H9 (cell line): ENCODE measurements around the gene NUP58. TPM values are rescaled to one million over a fixed set of nuclear protein-coding genes. Genes with fewer than 3 reads are reported as not detected.

Experiments
- DNase-seq: peaks from one replicate; pipeline ENCODE4 v3.0.0-alpha.2; 2017
- H2AFZ ChIP-seq: one replicate; pipeline ENCODE4 v1.6.1; 2013; ENCODE audit warnings: mild to moderate bottlenecking, low read length, control low read depth, moderate library complexity
- H2AK5ac ChIP-seq: 2 replicates; pipeline ENCODE4 v1.6.1; 2013; ENCODE audit warnings: low read length, control low read depth, mixed read lengths; ENCODE audit not compliant: insufficient read length
- H2BK120ac ChIP-seq: one replicate; pipeline ENCODE4 v1.6.1; 2013; ENCODE audit warnings: low read depth, mild to moderate bottlenecking, low read length, control low read depth, inconsistent platforms; ENCODE audit not compliant: poor library complexity, severe bottlenecking
- H2BK12ac ChIP-seq: 2 replicates; pipeline ENCODE4 v1.6.1; 2013; ENCODE audit warnings: low read length, control low read depth, mixed read lengths, low read depth; ENCODE audit not compliant: insufficient read length
- H2BK15ac ChIP-seq: 2 replicates; pipeline ENCODE4 v1.6.1; 2013; ENCODE audit warnings: low read depth, low read length, control low read depth
- H2BK20ac ChIP-seq: one replicate; pipeline ENCODE4 v1.6.1; 2013; ENCODE audit warnings: low read depth, mild to moderate bottlenecking, low read length, control low read depth, inconsistent platforms; ENCODE audit not compliant: poor library complexity, severe bottlenecking
- H2BK5ac ChIP-seq: 2 replicates; pipeline ENCODE4 v1.6.1; 2013; ENCODE audit warnings: low read length, control low read depth, mixed read lengths; ENCODE audit not compliant: insufficient read length
- H3K14ac ChIP-seq: 2 replicates; pipeline ENCODE4 v1.6.1; 2013; ENCODE audit warnings: low read length, control low read depth; ENCODE audit not compliant: insufficient read depth
- H3K18ac ChIP-seq: 2 replicates; pipeline ENCODE4 v1.6.1; 2013; ENCODE audit warnings: low read depth, mild to moderate bottlenecking, mixed read lengths, low read length, control low read depth; ENCODE audit not compliant: insufficient read length
- H3K23ac ChIP-seq: 2 replicates; pipeline ENCODE4 v1.6.1; 2013; ENCODE audit warnings: low read length, control low read depth, mixed read lengths, low read depth; ENCODE audit not compliant: insufficient read length
- H3K23me2 ChIP-seq: 2 replicates; pipeline ENCODE4 v1.6.1; 2013; ENCODE audit warnings: low read depth, mild to moderate bottlenecking, mixed read lengths, low read length, control low read depth; ENCODE audit not compliant: insufficient read length, poor library complexity, severe bottlenecking
- H3K27ac ChIP-seq: 2 replicates; pipeline ENCODE4 v1.5.1; 2013; ENCODE audit warnings: low read length, control low read depth, mixed read lengths, low read depth; ENCODE audit not compliant: insufficient read length
- H3K27me3 ChIP-seq: 2 replicates; pipeline ENCODE4 v1.6.1; 2013; ENCODE audit warnings: low read length, control low read depth, inconsistent platforms; ENCODE audit not compliant: insufficient read depth
- H3K4ac ChIP-seq: 2 replicates; pipeline ENCODE4 v1.6.1; 2013; ENCODE audit warnings: low read depth, mild to moderate bottlenecking, control low read depth, inconsistent platforms, low read length, moderate library complexity
- H3K4me1 ChIP-seq: 2 replicates; pipeline ENCODE4 v1.6.1; 2013; ENCODE audit warnings: low read length, control low read depth, inconsistent platforms; ENCODE audit not compliant: insufficient read depth
- H3K4me2 ChIP-seq: 2 replicates; pipeline ENCODE4 v1.6.1; 2013; ENCODE audit warnings: low read length, control low read depth, mixed read lengths; ENCODE audit not compliant: insufficient read length, insufficient read depth
- H3K56ac ChIP-seq: 2 replicates; pipeline ENCODE4 v1.6.1; 2013; ENCODE audit warnings: low read depth, mild to moderate bottlenecking, mixed read lengths, low read length, control low read depth; ENCODE audit not compliant: insufficient read length
- H3K79me1 ChIP-seq: 2 replicates; pipeline ENCODE4 v1.6.1; 2013; ENCODE audit warnings: low read depth, mild to moderate bottlenecking, moderate library complexity, low read length, control low read depth, inconsistent platforms; ENCODE audit not compliant: insufficient read depth, poor library complexity, severe bottlenecking
- H3K79me2 ChIP-seq: 2 replicates; pipeline ENCODE4 v1.6.1; 2013; ENCODE audit warnings: low read length, control low read depth, inconsistent platforms; ENCODE audit not compliant: insufficient read depth
- H3K9ac ChIP-seq: 2 replicates; pipeline ENCODE4 v1.6.1; 2013; ENCODE audit warnings: low read length, control low read depth, mixed read lengths; ENCODE audit not compliant: insufficient read length; ENCODE audit errors: extremely low read depth
- H3K9me3 ChIP-seq: one replicate; pipeline ENCODE4 v1.6.1; 2013; ENCODE audit warnings: low read depth, low read length, inconsistent platforms; ENCODE audit not compliant: control insufficient read depth
- H3T11ph ChIP-seq: one replicate; pipeline ENCODE4 v1.6.1; 2013; ENCODE audit warnings: mild to moderate bottlenecking, low read length, control low read depth, inconsistent platforms
- H4K20me1 ChIP-seq: one replicate; pipeline ENCODE4 v1.6.1; 2013; ENCODE audit not compliant: control insufficient read depth, insufficient read length, insufficient read depth
- H4K5ac ChIP-seq: 2 replicates; pipeline ENCODE4 v1.6.1; 2013; ENCODE audit warnings: low read depth, mild to moderate bottlenecking, mixed read lengths, low read length, control low read depth; ENCODE audit not compliant: insufficient read length
- H4K8ac ChIP-seq: replicated peaks from 2 replicates; pipeline ENCODE4 v1.6.1; 2013; ENCODE audit warnings: low read length, control low read depth, mixed read lengths, low read depth; ENCODE audit not compliant: insufficient read length
- H4K91ac ChIP-seq: 2 replicates; pipeline ENCODE4 v1.6.1; 2013; ENCODE audit warnings: low read depth, mild to moderate bottlenecking, moderate library complexity, mixed read lengths, low read length, control low read depth; ENCODE audit not compliant: insufficient read length
- H3K27ac Mint-ChIP-seq, 3 experiments: 2 replicates in 2 of 3; 3 replicates in 1 of 3; pipeline ENCODE4 v1.8.0; 2020 to 2021; ENCODE audit warnings: mixed read lengths in 3 of 3, mild to moderate bottlenecking in 1 of 3, moderate library complexity in 1 of 3
- H3K27me3 Mint-ChIP-seq: 2 replicates; pipeline ENCODE4 v1.8.0; 2021; ENCODE audit warnings: low read depth, mild to moderate bottlenecking, moderate library complexity, mixed read lengths
- H3K36me3 Mint-ChIP-seq, 3 experiments: 2 replicates in 2 of 3; 3 replicates in 1 of 3; pipeline ENCODE4 v1.8.0; 2020 to 2021; ENCODE audit warnings: low read depth in 3 of 3, mixed read lengths in 3 of 3; ENCODE audit not compliant: insufficient read depth in 1 of 3
- H3K4me1 Mint-ChIP-seq, 2 experiments: 2 replicates each; pipeline ENCODE4 v1.8.0; 2020; ENCODE audit warnings: mixed read lengths in 2 of 2
- H3K4me3 Mint-ChIP-seq, 2 experiments: 2 replicates in 1 of 2; 3 replicates in 1 of 2; pipeline ENCODE4 v1.8.0; 2020 to 2021; ENCODE audit warnings: mild to moderate bottlenecking in 2 of 2, mixed read lengths in 2 of 2, moderate library complexity in 1 of 2
- H3K9me3 Mint-ChIP-seq, 2 experiments: 2 replicates in 1 of 2; 3 replicates in 1 of 2; pipeline ENCODE4 v1.8.0; 2020; ENCODE audit warnings: mild to moderate bottlenecking in 2 of 2, mixed read lengths in 2 of 2, moderate library complexity in 1 of 2
- WGBS: extraction: QIAGEN DNeasy Blood & Tissue Kit; methylation state at CpG from one replicate; pipeline ENCODE4 v1.1.7; 2013; ENCODE audit warnings: missing lambda C conversion rate, low lambda C conversion rate, mixed read lengths; ENCODE audit not compliant: insufficient read length; ENCODE audit errors: extremely low coverage; 5-methylcytosine and 5-hydroxymethylcytosine counted together
- total RNA-seq: library from RNA; stranded (reverse); gene quantifications from 2 replicates; pipeline ENCODE4 v1.2.1, GENCODE V29; 2021
- TF ChIP-seq, protein P1 (sequence below): fragments of 200-600 bp; sonication (generic); conservative IDR thresholded peaks from 3 replicates; pipeline ENCODE4 v1.8.0; 2021; ENCODE audit warnings: antibody characterized with exemption, mild to moderate bottlenecking

NUP58 gene
- total RNA-seq, 1 experiment from 2014 or later, result 77.6 TPM

DNA sequence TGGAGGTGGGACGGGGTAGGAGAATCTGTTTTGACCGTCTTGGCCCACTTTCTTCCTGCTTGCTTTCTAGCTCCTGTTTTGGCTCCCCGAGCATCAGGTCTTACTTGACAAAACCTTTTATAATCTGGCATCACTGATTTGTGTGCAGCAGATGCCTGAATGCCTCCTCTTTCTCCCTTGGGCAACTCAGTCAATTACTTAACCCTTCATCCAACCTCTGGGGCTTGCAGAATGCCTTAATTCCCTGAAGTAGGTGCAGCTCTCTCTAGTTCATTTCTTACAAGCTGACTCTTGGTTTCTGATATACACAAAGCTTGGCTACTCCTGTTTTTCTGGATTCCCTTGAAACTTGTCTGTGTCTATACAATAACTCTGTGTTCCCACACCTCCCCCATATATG, 5.7 kb upstream of the NUP58 start:
- H2AK5ac ChIP-seq, result no peak overlapping the region
- H3T11ph ChIP-seq, result no peak overlapping the region
- H3K27me3 Mint-ChIP-seq, result peaks cover 56% of the 10 kb centered on the region
- TF ChIP-seq, protein P1, sequence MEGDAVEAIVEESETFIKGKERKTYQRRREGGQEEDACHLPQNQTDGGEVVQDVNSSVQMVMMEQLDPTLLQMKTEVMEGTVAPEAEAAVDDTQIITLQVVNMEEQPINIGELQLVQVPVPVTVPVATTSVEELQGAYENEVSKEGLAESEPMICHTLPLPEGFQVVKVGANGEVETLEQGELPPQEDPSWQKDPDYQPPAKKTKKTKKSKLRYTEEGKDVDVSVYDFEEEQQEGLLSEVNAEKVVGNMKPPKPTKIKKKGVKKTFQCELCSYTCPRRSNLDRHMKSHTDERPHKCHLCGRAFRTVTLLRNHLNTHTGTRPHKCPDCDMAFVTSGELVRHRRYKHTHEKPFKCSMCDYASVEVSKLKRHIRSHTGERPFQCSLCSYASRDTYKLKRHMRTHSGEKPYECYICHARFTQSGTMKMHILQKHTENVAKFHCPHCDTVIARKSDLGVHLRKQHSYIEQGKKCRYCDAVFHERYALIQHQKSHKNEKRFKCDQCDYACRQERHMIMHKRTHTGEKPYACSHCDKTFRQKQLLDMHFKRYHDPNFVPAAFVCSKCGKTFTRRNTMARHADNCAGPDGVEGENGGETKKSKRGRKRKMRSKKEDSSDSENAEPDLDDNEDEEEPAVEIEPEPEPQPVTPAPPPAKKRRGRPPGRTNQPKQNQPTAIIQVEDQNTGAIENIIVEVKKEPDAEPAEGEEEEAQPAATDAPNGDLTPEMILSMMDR, result no peak
- no peak overlapping the region for H2AFZ ChIP-seq
- no peak for DNase-seq
- H3K23ac ChIP-seq, result no peak overlapping the region
- no peak overlapping the region for H3K9ac ChIP-seq
- no peak overlapping the region for H4K8ac ChIP-seq
- H4K5ac ChIP-seq, result no peak overlapping the region
- no CpG with 5 or more reads among the region's 3 CpGs for WGBS
- no peaks in the 10 kb centered on the region for H3K27me3 ChIP-seq
- H3K4me1 ChIP-seq, result no peaks in the 10 kb centered on the region
- no peak overlapping the region for H3K27ac ChIP-seq
- no peaks in the 10 kb centered on the region for H4K20me1 ChIP-seq
- no peak overlapping the region for H2BK20ac ChIP-seq
- H3K4ac ChIP-seq, result no peak overlapping the region
- no peaks in the 10 kb centered on the region for H3K79me1 ChIP-seq
- no peaks in the 10 kb centered on the region for H3K9me3 ChIP-seq
- H2BK15ac ChIP-seq, result no peak overlapping the region
- no peak overlapping the region for H3K4me2 ChIP-seq
- H3K79me2 ChIP-seq, result no peaks in the 10 kb centered on the region
- no peak overlapping the region for H2BK12ac ChIP-seq
- H3K27ac Mint-ChIP-seq, result no peak overlapping the region
- H3K36me3 Mint-ChIP-seq, result no peaks in the 10 kb centered on the region; a peak in 4 of 7 replicates
- no peak overlapping the region for H3K18ac ChIP-seq
- H3K23me2 ChIP-seq, result no peaks in the 10 kb centered on the region
- no peak overlapping the region for H3K4me3 Mint-ChIP-seq
- peaks cover 4% of the 10 kb centered on the region in 2 experiments for H3K4me1 Mint-ChIP-seq
- no peak overlapping the region for H4K91ac ChIP-seq
- no peak overlapping the region for H3K14ac ChIP-seq
- no peak overlapping the region for H2BK5ac ChIP-seq
- H2BK120ac ChIP-seq, result no peak overlapping the region
- no peak overlapping the region for H3K56ac ChIP-seq
- peaks cover 1 to 6% of the 10 kb centered on the region in 2 experiments; a peak in 2 of 5 replicates for H3K9me3 Mint-ChIP-seq
